Activated CD8-positive, alpha-beta memory T cell treated with anti-CD3 and anti-CD28 coated beads, Interleukin-2, amount 50 U/mL, for 48 hours (primary cell): Measurements from ENCODE around the gene HS3ST3A1.
"Not testable (repeated sequence)": the region's sequence is repeated elsewhere in the genome, so short reads cannot be mapped to it uniquely, and the experiment has no call there.

Experiments used
- DNase-seq: peaks from one replicate; pipeline ENCODE4 v3.0.0-alpha.2; 2020

The HS3ST3A1 gene

DNA sequence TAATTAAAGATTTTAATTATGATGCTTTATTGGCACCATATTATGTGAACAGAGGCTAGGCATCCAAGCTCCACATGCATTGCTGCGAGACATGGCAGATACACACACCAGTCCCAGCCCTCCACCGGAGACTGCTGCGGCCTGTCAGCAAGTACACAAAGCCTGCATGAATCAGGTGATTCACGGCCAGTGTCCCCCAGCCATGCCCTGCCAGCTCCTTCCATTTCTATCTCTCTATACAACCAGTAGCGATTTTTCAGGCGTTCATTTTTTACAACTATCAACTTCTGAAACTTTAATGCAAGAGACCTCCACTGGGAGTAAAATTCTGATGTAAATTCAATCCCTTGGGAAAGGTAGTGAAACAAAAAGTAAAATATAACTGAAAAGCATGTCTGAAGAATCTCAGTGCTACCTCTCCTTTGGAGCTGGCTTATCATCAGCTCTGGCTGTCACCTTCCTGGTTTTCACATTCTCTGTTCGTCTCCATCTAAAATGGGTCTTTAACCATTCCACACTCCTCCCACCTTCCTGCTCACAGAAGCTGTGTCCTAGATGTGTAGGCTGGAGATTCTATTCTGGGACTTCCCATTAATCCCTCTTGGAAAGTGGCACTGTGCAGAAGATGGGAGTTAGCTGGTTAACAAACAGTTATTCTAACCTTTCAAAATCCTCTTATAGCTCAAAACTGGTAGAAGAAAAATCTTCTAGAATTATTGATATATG is 32.2 kb downstream of the HS3ST3A1 start:
- no peak for DNase-seq

DNA sequence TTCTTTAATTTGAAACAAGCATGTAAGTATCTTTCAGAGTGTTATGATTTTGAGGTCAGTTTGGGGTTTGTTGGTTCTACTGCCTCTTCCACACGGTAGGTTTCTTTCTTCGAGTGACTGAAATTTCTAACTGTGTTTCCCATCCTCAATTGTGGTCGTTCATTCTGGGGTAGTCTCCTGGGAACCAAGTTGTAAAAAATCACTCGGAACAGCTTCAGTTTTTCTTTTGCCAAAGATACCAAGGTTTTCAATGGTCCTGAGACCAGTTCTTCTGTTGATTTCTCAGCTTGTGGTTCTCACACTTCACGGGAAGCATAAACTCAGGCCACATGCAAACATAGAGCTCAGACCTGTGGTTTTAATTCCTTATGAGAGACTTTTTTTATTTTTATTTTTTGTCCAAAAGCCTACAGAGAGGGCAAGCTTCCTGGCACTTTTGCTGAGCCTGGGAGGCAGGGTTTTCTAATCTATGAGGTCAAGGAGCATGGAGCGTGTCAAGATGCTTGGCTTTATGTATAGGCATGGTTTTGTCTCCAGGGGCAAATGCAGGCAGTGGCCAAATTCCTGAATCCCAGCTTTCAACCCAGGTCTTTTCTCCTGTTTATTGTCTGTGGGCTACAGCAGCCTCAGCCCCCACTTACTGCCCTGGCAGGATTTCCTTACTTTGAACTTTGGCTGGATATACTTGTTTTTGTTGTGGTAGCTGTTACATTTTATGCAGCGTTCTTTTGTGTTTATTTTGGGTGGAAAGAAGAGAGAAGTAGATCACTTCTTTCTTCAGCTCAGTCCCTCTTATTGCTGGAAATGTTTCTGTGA is 32.9 kb downstream of the HS3ST3A1 start:
- no peak for DNase-seq

DNA sequence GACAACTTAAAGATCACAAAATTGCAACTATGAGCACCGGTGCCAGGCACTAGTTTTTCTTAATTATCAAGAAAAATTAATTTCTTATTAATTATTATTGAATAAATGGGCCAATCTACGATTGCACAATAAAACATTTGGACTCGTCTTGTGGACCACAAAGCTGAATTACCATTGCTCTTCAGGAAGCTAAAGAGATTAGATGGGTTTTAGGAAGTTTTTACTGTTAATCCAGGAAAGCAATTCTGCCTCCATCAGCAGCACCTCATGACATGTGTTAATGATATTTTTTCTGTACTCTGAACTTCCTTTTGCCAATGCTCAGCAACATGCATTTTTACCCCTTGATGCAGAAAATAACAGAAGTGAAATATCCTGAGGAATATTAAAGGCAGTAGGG is 37.9 kb downstream of the HS3ST3A1 start:
- no peak for DNase-seq

DNA sequence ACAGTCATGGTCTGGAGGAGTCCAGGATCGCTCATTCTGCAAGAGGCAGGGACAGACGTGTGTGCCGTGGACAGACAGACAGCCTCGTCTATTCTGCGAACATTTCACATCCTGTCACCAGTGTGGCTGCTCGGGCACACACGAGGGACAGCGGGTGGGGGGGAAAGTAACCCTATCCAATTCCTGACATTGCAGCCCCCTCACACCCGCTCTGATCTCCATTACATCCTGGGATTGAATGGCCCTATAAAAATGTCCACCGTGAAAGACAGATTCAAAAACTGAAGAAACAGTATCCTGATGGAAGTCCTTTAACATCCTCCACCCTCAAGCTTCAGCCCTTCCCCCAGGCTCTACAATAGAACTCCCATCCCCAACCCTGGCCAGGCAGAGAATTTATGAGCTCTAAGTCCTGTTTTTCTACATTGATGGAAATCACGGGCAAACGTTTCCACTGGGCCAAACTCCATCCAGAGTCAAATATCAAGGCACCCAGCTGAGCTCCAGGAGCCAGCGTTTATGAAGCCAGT is 39.4 kb downstream of the HS3ST3A1 start:
- DNase-seq, result no peak

DNA sequence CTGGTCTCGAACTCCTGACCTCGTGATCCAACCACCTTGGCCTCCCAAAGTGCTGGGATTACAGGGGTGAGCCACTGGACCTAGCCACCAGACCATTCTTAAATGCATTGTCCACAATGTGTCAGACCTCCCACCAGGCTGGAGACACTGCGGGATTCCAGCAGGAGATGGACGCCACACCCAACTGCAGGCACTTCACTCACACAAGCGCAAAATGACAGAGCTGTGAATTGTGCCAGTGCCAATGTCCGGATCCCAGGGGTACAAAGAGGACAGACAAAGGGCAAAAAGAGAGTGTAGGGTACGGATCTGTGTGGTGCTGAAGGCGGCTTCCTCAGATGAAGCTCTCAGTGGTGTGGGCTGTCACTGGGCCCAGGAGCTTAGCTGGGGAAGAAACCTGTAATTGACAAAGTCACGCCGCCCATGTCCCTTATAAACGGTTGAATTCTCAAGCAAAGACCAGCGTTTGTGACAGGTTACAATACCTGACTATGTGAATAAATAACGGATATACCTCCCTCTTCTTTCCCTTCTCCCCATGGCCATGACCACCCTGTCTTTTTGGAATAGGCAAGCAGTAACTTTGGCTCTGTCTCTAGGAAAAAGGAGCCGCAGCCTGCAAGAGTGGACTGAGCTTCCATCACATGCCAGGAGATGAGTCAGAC is 40.0 kb downstream of the HS3ST3A1 start:
- no peak for DNase-seq

DNA sequence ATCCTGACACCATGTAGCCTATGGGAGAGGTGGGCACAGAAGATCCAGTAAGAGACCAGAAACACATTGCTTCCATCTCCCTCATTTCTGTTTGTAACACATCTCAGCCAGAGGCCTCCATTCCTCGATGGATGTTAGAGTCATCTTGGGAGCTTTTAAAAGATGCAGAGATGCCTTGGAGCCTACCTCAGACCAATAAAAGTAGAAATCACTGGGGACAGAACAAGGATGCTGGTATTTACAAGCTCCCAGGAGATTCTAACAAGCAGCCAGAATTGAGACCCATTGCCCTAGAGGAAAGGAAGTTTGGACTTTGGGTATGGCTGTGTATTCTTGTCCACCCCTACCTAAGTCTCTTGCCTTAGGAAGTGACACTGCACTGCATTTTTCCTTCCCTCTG is 40.8 kb downstream of the HS3ST3A1 start:
- no peak for DNase-seq

DNA sequence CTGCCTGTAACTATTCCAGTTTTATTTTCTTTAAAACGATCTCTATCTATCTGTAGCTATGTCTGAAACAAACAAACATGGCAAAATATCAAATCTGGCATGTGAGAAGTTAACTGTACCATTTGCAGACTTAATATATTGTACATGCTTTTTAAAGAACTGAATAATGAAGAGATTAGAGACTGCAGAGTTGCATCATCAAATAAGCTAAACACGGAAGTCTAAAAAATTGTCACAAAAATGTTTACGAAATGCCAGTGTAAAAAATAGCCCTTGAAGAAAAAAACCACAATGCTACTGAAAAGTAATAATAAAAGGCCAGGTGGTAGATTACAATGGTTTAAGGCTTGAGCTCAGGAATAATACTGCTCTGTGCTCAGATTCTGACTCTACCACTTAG is 43.1 kb downstream of the HS3ST3A1 start:
- DNase-seq, result no peak

DNA sequence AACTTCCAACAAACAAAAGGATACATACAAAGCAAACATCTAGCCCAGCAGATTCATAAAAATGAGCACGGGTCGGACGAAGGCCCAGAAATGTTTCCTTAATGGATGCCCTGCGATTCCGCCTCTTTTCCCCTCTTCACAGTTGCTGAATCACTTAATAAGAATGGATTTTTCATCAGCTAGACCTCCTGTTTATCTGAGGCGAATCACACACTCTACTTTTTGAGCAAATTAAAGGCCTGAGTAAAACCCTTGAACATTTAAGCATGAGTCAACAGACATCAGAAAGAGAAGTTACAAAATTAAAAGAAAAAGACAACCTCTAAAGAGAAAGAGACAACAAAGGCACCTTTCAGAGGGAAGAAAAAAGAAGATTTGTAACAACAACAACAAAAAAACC is 44.7 kb downstream of the HS3ST3A1 start:
- no peak for DNase-seq

DNA sequence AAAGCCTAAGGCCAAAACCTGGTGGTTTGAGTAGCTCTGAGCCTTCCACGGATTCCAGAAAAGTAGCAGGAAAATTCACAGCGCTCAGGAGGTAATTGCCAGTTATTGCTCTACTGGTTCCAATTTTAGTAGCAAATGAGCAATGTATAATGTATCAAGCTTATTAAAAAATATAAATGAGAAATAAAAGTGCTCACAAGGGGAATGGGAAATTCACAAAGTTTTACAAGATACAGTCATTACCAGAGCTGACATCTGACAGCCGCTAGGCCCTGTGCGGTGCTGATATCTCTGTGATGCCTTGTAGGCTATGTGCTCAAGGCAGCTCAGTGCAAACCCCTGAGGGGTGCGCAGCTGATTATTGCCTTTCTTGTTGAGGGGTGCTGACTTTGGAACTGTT is 47.5 kb downstream of the HS3ST3A1 start:
- no peak for DNase-seq

DNA sequence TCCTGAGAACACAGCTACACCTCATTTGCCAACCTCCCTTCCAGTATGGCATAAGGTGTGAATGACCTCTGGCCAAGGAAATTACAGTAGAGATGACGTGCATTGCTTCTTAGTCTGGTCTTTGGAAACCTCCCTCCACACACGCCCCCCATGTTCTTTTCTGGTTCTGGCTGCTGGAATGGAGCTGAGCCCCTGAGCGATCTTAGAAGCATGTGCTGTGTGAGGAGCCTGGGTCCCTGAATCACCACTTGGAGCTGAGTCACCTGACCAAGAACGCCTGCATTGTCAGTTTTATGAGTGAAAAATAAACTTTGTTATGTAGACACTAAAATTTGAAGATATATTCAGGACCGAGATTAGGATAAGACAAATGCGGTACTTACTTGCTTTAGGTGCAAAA is 51.4 kb downstream of the HS3ST3A1 start:
- DNase-seq, result no peak

DNA sequence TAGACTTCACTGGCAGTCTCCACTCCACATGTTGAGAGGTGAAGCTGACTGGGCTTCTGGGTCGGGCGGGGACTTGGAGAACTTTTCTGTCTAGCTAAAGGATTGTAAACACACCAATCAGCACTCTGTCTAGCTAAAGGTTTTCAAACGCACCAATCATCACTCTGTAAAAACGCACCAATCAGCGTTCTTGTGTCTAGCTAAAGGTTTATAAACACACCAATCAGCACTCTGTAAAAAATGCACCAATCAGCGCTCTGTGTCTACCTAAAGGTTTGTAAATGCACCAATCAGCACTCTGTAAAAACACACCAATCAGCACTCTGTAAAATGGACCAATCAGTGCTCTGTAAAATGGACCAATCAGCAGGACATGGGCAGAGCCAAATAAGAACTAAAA is 53.2 kb downstream of the HS3ST3A1 start:
- DNase-seq, result not testable (repeated sequence)

DNA sequence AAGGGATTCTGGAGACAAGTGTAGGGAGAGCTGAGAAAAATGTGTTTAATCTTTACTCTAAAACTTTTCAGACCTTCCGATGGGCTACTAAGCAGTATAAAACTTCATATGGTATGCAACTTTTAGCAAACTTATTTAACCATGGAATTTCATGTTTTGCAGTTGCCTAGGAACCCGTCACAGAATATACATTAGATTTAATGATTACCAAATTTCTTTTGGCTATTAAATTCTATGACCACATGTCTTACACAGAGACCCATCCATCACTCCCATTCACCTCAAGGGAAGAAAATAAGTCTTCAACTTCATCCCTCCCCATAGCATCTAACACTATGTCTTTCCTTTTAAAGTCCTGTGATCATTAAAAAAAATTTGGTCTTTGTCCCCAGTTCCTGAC is 54.9 kb downstream of the HS3ST3A1 start:
- DNase-seq, result no peak

DNA sequence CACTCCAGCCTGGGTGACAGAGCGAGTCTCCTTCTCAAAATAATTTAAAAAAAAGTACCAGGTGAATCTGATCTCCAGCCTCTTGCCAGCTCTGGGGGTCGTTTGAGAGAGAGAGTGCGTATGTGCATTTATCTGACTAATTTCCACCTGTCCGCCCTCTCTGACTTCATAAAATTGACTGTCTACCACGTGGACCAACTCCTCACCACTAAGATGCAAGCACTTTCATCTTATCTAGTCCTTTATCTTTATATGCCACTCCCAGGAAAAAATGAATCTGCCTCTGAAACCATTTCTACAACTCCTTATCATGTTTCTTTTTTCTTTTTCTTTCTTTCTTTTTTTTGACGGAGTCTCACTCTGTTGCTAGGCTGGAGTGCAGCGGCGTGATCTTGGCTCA is 55.8 kb downstream of the HS3ST3A1 start:
- DNase-seq, result no peak

DNA sequence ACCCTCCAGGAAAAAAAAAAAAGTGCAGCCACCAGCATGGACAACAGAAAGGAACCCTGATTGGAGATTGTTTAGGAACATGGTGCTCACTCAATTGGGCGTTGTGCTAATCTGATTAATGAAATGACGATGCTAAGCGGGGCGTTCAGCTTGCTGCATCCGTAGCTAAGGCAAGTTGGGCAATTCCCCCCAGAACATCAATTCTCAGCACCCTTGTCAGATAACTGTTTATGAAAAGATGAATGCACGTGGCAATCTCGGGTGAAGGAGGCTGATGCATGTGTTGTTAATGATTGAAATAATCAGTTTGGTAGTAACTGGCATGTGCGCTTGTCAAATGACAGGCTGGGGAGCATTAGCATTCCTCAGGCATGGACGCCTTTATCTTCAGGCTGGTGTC is 57.0 kb downstream of the HS3ST3A1 start:
- DNase-seq, result no peak

DNA sequence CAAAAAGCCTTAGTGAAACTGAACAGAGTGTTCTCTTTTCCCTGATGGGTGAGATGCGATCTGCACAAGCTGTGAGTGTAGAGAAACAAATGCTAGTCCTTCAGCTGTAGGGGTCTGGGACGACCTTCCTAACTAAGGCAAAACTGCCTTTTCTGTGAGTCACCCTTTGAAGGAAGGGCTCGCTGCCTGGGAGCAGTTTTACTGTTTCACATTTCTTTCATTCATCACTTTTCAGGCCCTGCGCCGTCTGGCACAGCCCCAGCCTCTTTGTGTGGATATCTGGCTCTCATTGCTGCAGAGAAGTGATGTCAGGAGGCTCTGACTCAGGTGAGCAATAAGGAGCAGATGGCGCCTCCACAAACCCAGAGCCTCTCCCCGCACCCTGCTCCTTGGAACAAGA is 57.4 kb downstream of the HS3ST3A1 start:
- DNase-seq, result no peak

DNA sequence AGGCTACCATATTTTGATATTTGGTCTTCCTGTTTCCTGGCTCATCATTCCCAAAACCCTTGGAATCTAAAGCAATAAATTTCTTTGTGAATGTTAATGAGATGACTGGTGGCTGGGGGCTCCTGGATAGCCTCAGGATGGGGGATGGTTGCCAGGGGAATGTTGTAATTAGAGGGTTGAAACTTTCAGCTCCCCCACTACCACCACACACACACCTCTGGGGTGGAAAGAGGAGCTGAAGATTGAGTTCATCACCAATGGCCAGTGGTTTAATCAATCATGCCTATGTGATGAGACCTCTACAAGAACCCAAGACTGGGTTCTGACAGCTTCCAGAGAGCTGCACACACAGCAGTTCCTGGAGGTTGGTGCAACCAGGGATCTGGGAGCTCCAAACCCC is 59.1 kb downstream of the HS3ST3A1 start:
- no peak for DNase-seq

DNA sequence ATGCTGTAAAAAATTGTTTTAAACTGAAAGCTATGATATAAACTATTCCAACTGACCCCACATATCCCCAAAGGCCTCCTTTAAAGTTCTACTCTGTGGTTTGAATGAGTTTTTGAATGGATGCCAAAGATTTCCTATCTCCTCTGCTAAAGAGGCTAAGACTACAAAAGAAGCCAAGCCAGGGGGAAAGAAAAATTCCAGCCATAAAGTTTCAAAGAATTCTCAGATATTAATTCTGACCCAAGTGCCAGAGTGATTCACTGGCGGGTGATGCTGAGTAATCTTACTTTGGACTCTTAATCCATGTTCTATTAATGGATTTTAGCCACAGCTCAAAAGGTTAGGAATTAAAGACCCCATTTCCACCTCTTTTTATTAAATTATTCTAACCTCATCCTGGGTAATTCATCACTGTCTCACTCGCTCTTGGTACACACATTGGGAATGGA is 60.7 kb downstream of the HS3ST3A1 start:
- no peak for DNase-seq

DNA sequence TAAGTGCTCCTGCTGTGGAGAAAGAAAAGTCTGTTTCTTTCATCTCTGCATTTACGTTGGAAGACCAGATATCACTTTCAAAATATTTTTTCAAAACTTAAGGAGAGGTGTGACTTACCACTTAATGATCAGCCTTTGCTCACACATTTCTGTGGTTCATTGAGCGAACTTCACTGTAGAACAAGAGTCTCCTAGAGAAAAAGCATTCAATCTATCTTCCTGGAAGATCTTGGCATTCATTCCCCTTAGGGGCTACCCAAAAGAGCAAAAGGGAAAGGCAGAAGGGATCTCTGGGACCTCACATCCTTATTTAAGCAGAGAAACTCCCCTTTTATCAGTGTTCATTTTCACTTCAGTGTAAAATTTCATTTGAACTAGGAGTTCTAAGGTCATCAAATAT is 61.2 kb downstream of the HS3ST3A1 start:
- no peak for DNase-seq

DNA sequence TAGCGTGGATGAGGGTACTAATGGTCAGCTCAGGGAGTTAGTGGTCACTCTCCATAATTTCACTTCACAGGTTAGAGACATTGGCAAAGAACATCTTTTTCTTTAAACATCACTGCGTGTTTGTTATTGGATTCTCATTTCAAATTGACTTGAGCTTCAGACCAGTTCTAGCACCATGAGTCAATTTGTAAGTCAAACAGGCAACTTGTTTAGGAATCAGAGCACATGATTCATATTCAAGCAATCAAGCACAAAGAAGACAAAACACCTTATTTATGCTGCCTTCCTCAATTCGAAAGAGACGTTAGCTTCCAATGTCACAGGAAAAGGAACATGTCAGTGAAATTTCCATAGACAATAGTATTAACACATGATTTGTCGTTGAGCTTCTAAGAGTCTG is 62.3 kb downstream of the HS3ST3A1 start:
- DNase-seq, result no peak

DNA sequence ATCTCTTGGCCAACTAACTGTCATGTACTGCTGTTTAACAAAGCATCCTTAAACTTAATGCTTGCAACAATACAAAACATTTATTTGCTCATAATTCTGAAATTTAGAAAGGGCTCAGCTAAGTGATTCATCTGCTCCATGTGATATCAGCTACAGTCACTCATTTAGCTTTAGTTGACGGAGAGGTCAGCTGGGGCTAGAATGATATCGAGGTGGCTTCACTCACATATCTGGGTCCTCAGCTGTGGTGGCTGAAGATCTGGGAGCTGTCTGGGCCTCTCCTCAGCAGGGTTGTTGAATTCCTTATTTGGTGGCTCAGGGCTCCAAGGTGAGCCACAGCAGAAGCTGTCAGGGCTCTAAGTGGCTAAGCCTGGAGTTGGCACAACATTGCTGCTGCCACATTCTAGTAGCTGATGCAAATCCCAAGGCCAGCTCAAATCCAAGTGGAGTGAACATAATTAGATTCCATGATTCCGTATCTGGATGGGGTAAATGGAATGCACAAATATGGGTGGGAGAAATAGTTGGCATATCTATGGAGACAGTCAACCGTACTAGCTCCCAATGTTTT is 62.8 kb downstream of the HS3ST3A1 start:
- DNase-seq, result no peak

DNA sequence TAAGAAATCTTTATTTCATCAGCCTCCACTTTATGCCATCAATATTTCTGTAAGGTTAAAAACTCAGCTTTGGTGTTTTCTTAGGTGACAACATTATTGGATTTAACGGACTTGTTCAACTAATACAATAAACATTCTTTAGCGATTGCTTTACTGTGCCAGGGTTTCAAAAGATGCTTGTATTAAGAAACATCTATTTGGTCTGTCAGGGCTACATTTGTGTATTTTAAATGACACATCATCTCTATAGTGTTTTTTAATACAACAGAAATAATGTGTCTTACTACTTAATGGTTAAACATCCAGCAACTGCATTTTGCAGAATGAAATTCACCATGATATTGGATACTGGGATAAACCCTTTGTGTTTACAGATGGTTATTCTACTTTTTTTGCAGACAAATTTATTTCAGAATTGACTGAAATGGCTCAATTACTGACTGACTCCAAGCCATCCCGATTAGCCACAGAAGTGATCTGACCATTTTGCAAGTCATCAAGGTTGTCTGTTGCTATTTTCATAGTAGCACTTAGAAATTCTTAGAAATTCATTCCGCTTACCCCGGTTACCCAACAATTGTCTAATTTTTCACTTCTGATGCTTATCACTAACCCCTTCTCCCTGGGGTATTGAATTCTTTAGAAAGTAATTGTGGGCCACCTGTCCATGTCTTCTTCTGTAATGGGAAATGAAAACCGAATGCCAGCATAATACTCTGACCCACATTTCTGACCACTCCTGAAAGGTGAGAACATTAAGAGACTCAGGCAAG is 63.7 kb downstream of the HS3ST3A1 start:
- no peak for DNase-seq

DNA sequence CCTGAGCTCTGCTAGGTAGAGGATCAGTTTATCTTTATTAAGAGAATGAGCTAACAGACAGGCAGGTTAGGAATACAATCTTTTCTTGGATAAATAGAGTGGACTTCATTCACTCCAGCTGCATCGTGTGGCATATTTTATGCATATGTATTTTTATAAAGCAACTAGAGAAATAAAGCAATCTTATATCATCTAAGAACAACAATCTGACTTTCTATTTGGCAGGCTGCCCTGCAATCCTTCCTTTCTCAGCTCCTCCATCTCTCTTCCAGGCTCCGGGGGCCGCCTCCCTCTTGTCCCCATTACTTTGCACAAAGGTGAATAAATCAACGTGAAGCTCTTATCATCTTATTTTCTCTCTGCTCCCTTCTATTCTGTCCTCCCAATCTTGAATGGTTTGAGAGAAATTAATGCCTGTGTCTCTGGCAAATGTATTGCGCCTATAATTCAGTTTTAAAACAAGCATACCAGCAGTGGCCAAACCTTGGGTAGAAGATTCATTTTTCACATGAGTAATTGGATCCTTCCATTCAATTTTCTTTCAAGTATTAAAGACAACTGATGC is 64.5 kb downstream of the HS3ST3A1 start:
- no peak for DNase-seq
